ENCODE results near the gene ATP9A.
"Not testable (repeated sequence)": the region's sequence is repeated elsewhere in the genome, so short reads cannot be mapped to it uniquely, and the experiment has no call there.

The ATP9A gene

GRCh38 chr20:51734876-51735720, 33.1 kb downstream of the ATP9A start:
- H3K27ac Mint-ChIP-seq = no peak overlapping the region
- peaks cover 14% of the 10 kb centered on the region for H3K4me1 Mint-ChIP-seq (ENCODE audit: low read depth)
- H3K36me3 Mint-ChIP-seq (ENCODE audit: low read depth) = no peaks in the 10 kb centered on the region
- intact Hi-C loops (cut with micrococcal nuclease) = no loop called here
- H3K27me3 Mint-ChIP-seq = no peaks in the 10 kb centered on the region
- no peak overlapping the region for H3K4me3 Mint-ChIP-seq
- H3K9me3 Mint-ChIP-seq = no peaks in the 10 kb centered on the region

- no peaks in the 10 kb centered on the region for H3K9me3 Mint-ChIP-seq
- H3K27me3 Mint-ChIP-seq = no peaks in the 10 kb centered on the region
- peaks cover 14% of the 10 kb centered on the region for H3K4me1 Mint-ChIP-seq (ENCODE audit: low read depth)
- H3K4me3 Mint-ChIP-seq = no peak overlapping the region
- H3K36me3 Mint-ChIP-seq (ENCODE audit: low read depth) = no peaks in the 10 kb centered on the region
- intact Hi-C loops (cut with micrococcal nuclease) = no loop called here
- H3K27ac Mint-ChIP-seq = no peak overlapping the region
These were observed 35.1 kb downstream of the ATP9A start for GRCh38 chr20:51733070-51733469.

- H3K4me3 Mint-ChIP-seq = no peak overlapping the region
- H3K27ac Mint-ChIP-seq = no peak overlapping the region
- intact Hi-C loops (cut with micrococcal nuclease) = no loop called here
These were observed 35.9 kb downstream of the ATP9A start for GRCh38 chr20:51732096-51732791.

DNA sequence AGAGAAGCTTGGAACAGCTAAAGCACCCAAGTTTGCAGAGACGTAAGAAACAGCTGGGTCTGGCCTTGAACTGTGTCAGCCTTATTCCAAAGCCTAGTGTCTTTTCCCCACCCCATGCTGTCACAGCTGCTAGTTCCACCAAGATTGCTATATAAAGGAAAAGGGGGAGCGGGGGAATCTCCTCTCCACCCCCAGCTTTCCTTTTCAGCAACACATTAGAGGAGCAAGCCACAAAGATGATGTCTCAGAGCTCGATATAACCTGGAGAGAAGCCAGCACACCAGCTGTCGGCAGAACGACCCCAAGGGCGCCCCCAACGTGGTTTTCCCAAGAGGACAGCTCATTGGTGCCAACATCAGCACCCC, 36.5 kb downstream of the ATP9A start:
- Mint-ChIP-seq H3K36me3 (ENCODE audit: low read depth) (no peaks in the 10 kb centered on the region), H3K27ac (no peak overlapping the region), H3K4me1 (ENCODE audit: low read depth) (peaks cover 14% of the 10 kb centered on the region), H3K27me3 (no peaks in the 10 kb centered on the region), H3K4me3 (no peak overlapping the region), H3K9me3 (no peaks in the 10 kb centered on the region)
- intact Hi-C loops (cut with micrococcal nuclease) = no loop called here

More at GRCh38 chr20:51732096-51732791, 35.9 kb downstream of the ATP9A start:
- no peaks in the 10 kb centered on the region for H3K9me3 Mint-ChIP-seq
- H3K36me3 Mint-ChIP-seq (ENCODE audit: low read depth) = no peaks in the 10 kb centered on the region
- peaks cover 14% of the 10 kb centered on the region for H3K4me1 Mint-ChIP-seq (ENCODE audit: low read depth)
- no peaks in the 10 kb centered on the region for H3K27me3 Mint-ChIP-seq

DNA sequence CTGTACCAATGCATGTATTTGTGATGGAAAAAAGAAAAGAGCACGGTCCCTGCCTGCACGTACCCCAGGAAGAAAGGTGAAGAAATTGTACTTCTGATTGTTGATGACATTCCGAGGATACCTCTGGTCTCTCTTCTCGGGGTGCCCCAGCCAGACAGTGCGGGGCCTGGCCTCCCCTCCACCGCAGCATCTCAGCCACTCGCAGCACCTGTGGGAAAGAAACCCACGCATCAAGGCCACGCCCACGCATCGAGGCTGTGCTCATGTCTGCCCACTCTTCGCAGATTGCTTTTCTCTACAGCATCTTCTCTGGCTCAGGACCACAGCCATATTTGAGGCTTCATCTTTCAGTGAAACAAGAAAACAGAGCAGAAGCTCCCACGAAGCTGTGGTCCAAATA, 38.4 kb downstream of the ATP9A start:
- H3K27me3 Mint-ChIP-seq = no peaks in the 10 kb centered on the region
- no peak overlapping the region for H3K27ac Mint-ChIP-seq
- H3K36me3 Mint-ChIP-seq (ENCODE audit: low read depth) = no peaks in the 10 kb centered on the region
- peaks cover 9% of the 10 kb centered on the region for H3K4me1 Mint-ChIP-seq (ENCODE audit: low read depth)
- no peaks in the 10 kb centered on the region for H3K9me3 Mint-ChIP-seq
- no peak overlapping the region for H3K4me3 Mint-ChIP-seq
- intact Hi-C loops (cut with micrococcal nuclease) = no loop called here

GRCh38 chr20:51728737-51729136, 39.5 kb downstream of the ATP9A start:
- Mint-ChIP-seq H3K36me3 (ENCODE audit: low read depth) (no peaks in the 10 kb centered on the region), H3K4me1 (ENCODE audit: low read depth) (peaks cover 9% of the 10 kb centered on the region), H3K9me3 (no peaks in the 10 kb centered on the region), H3K4me3 (no peak overlapping the region), H3K27me3 (no peaks in the 10 kb centered on the region), H3K27ac (no peak overlapping the region)
- intact Hi-C loops (cut with micrococcal nuclease) = no loop called here

GRCh38 chr20:51727872-51728271, 40.3 kb downstream of the ATP9A start:
- Mint-ChIP-seq H3K4me3 (no peak overlapping the region), H3K27ac (no peak overlapping the region), H3K36me3 (ENCODE audit: low read depth) (no peaks in the 10 kb centered on the region), H3K4me1 (ENCODE audit: low read depth) (peaks cover 9% of the 10 kb centered on the region), H3K27me3 (no peaks in the 10 kb centered on the region), H3K9me3 (no peaks in the 10 kb centered on the region)
- intact Hi-C loops (cut with micrococcal nuclease) = no loop called here

DNA sequence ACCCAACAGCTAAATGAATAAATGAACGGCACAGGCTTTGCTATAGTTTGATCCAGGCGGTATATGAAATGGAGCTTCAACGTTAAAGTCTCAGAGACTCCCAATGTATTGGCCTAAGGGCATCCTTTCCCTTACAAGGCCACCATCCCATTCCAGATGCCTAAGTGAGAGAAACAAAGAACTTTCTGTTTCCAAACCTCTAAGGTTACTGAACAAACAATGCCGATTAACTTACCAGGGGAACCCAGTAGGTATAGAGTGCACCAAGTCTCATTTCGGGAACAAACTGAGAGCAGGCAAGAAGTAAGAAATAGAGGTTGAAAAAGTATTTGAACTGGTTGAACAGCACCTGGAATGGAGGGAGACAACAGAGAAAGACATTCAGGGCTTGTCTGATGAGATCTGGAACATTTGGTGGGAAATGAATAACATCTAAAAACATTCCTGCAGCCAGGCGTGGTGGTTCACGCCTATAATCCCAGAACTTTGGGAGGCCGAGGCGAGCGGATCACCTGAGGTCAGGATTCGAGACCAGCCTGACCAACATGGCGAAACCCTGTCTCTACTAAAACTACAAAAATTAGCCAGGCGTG, 42.5 kb downstream of the ATP9A start:
- Mint-ChIP-seq H3K27ac (no peak overlapping the region), H3K9me3 (no peaks in the 10 kb centered on the region), H3K27me3 (no peaks in the 10 kb centered on the region), H3K4me1 (ENCODE audit: low read depth) (no peaks in the 10 kb centered on the region), H3K36me3 (ENCODE audit: low read depth) (no peaks in the 10 kb centered on the region), H3K4me3 (no peak overlapping the region)
- intact Hi-C loops (cut with micrococcal nuclease) = no loop called here

DNA sequence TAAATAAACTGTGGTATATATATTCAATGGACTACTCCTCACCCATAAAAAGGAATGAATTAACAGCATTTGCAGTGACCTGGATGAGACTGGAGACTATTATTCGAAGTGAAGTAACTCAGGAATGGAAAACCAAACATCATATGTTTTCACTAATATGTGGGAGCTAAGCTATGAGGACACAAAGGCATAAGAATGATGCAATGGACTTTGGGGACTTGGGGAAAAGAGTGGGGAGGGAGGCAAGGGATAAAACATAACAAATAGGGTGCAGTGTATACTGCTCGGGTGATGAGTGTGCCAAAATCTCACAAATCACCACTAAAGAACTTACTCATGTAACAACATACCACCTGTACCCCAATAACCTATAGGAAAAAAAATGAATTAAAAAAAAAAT, 45.2 kb downstream of the ATP9A start:
- intact Hi-C loops (cut with micrococcal nuclease); H3K4me1 Mint-ChIP-seq (ENCODE audit: low read depth); H3K36me3 Mint-ChIP-seq (ENCODE audit: low read depth); H3K27me3 Mint-ChIP-seq; H3K27ac Mint-ChIP-seq; H3K9me3 Mint-ChIP-seq; H3K4me3 Mint-ChIP-seq: not testable (repeated sequence)

DNA sequence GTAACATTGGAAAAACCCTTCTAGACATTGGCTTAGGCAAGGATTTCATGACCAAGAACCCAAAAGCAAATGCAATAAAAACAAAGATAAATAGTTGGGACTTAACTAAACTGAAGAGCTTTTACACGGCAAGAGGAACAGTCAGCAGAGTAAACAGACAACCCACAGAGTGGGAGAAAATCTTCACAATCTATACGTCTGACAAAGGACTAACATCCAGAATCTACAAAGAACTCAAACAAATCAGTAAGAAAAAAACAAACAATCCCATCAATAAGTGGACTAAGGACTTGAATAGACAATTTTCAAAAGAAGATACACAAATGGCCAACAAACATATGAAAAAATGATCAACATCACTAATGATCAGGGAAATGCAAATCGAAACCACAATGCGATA, 45.9 kb downstream of the ATP9A start:
- intact Hi-C loops (cut with micrococcal nuclease); H3K4me1 Mint-ChIP-seq (ENCODE audit: low read depth); H3K36me3 Mint-ChIP-seq (ENCODE audit: low read depth); H3K9me3 Mint-ChIP-seq; H3K27me3 Mint-ChIP-seq; H3K4me3 Mint-ChIP-seq; H3K27ac Mint-ChIP-seq: not testable (repeated sequence)

DNA sequence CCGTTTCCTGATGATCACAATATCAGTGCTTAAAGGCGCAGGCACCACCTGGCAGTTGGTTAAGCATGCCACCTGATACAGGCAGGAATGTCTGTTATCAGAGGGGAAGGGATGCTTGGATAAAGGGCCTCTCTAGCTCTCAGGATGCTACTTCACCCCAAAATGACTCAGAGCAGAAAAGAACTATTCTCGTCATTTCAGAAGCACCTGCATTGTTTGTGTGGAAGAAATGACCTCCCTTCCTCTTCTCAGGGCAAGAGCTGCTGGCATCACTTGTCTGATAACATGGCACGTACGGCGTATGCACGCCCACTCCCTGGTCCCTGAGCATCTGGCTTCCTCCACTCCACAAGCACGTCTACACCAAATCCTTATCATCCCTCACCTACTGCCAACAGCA, 47.3 kb downstream of the ATP9A start:
- Mint-ChIP-seq H3K27ac (no peak overlapping the region), H3K27me3 (no peaks in the 10 kb centered on the region), H3K4me1 (ENCODE audit: low read depth) (no peaks in the 10 kb centered on the region), H3K4me3 (no peak overlapping the region), H3K9me3 (no peaks in the 10 kb centered on the region), H3K36me3 (ENCODE audit: low read depth) (no peaks in the 10 kb centered on the region)
- intact Hi-C loops (cut with micrococcal nuclease) = no loop called here

DNA sequence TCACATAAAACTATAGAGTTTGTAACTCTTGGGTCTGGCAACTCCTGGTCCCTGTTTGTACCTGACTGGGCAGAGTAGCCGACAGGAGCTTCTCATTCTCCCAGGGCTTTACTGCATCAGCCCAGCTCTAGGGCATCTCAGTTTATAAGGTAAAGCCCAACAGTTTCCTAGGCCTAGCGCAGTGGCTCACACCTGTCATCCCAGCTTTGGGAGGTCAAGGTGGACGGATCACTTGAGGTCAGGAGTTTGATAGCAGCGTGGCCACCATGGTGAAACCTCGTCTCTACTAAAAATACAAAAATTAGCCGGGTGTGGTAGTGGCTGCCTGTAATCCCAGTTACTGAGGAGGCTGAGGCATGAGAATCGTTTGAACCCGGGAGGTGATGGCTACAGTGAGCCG, 47.8 kb downstream of the ATP9A start:
- Mint-ChIP-seq H3K27me3 (no peaks in the 10 kb centered on the region), H3K27ac (no peak overlapping the region), H3K9me3 (no peaks in the 10 kb centered on the region), H3K4me1 (ENCODE audit: low read depth) (no peaks in the 10 kb centered on the region), H3K4me3 (no peak overlapping the region), H3K36me3 (ENCODE audit: low read depth) (no peaks in the 10 kb centered on the region)
- intact Hi-C loops (cut with micrococcal nuclease) = no loop called here

DNA sequence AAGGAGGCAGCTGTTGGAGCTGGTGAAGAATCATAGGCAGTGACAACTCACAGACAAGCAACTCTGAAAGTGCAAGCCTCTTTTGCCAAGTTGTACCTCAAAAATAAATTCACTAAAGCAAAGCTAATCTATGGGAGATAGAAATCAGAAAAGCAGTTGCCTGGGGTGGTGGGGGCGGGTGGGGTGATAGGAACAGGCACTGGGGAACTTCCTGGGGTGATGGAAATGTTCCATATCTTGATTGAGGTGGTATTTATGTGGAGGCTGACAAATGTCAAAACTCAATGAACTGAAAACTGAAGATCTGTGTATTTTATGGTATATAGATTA, 52.4 kb downstream of the ATP9A start:
- Mint-ChIP-seq H3K4me3 (no peak overlapping the region), H3K4me1 (ENCODE audit: low read depth) (no peaks in the 10 kb centered on the region), H3K36me3 (ENCODE audit: low read depth) (no peaks in the 10 kb centered on the region), H3K27me3 (no peaks in the 10 kb centered on the region), H3K9me3 (no peaks in the 10 kb centered on the region), H3K27ac (no peak overlapping the region)
- intact Hi-C loops (cut with micrococcal nuclease) = no loop called here

DNA sequence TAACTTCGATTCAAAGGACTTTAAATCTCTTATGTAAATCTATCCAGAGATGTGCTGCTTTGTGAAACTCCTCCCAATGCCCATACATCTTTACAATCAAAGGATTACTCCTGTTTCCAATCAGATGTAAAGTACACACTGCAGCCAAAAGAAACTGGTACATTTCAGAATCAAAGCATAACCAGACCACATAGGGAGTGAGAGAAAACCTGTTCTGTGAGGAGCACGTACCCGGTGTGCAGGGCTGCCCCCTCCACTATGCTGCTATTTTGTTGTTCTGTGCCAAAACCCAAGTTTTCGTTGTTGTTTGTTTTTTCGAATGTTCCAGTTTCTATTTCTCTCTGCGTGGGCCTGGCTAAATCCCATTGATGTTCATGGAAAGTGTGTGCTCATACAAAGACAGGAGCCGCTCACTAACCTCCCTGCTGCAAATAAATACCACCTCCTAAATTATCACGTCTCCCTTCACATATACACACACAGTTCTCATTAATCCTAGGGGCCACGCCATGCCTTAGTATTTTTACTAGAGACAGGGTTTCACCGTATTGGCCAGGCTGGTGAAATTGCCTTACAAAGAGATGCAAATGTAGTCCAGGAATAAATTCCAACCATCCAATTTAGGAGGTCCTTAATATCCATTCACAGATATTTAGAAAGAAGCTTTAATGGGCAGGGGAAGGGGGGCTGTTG, 52.9 kb downstream of the ATP9A start:
- intact Hi-C loops (cut with micrococcal nuclease) = no loop called here
- Mint-ChIP-seq H3K27me3 (no peaks in the 10 kb centered on the region), H3K27ac (no peak overlapping the region), H3K9me3 (no peaks in the 10 kb centered on the region), H3K36me3 (ENCODE audit: low read depth) (no peaks in the 10 kb centered on the region), H3K4me3 (no peak overlapping the region), H3K4me1 (ENCODE audit: low read depth) (no peaks in the 10 kb centered on the region)
